IPS-18a (cell line): ENCODE data around the gene ADAMTS7.
"Not testable (repeated sequence)": the region's sequence is repeated elsewhere in the genome, so short reads cannot be mapped to it uniquely, and the experiment has no call there.

ENCODE experiments used
- H3K27ac ChIP-seq: one replicate; pipeline ENCODE4 v1.5.1; 2013; ENCODE audit warnings: low read length
- H3K27me3 ChIP-seq: one replicate; pipeline ENCODE4 v1.6.1; 2013; ENCODE audit warnings: mild to moderate bottlenecking, low read length; ENCODE audit not compliant: control insufficient read depth, insufficient read depth
- H3K36me3 ChIP-seq: one replicate; pipeline ENCODE4 v1.6.1; 2013; ENCODE audit warnings: low read depth, low read length; ENCODE audit not compliant: control insufficient read depth
- H3K4me1 ChIP-seq: one replicate; pipeline ENCODE4 v1.6.1; 2013; ENCODE audit warnings: low read depth, low read length; ENCODE audit not compliant: control insufficient read depth
- H3K4me3 ChIP-seq: one replicate; pipeline ENCODE4 v1.5.1; 2013; ENCODE audit warnings: low read length
- H3K9ac ChIP-seq: one replicate; pipeline ENCODE4 v1.6.1; 2013; ENCODE audit warnings: mild to moderate bottlenecking, low read length, moderate library complexity
- H3K9me3 ChIP-seq: one replicate; pipeline ENCODE4 v1.6.1; 2013; ENCODE audit warnings: low read depth, low read length; ENCODE audit not compliant: control insufficient read depth

The ADAMTS7 gene

DNA sequence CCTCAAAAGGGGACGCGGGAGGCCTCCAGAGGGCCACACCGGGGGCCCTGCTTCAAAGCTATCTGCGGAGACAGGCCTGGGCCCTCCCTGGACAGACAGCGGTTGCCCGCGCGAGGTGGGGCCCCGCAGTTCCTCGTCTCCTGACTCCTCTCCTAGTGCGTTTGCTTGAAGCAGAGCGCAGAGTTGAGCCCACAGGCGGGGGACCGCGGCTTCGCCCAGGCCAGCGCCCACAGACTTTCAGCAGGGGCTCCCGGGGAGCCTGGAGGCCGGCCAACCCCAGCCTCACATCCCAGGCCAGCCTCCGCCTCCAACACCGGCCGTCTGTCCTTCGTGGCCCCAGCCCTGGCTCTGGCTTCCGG lies 540 bp upstream of the ADAMTS7 start:
- Histone ChIP-seq H3K27me3 (peaks cover 16% of the 10 kb centered on the region), H3K4me1 (peaks cover 8% of the 10 kb centered on the region), H3K36me3 (no peaks in the 10 kb centered on the region), H3K4me3 (no peak overlapping the region), H3K27ac (no peak overlapping the region), H3K9me3 (no peaks in the 10 kb centered on the region), H3K9ac (peak overlapping the region; percentile 28)

- H3K27ac ChIP-seq: no peak overlapping the region
- peaks cover 16% of the 10 kb centered on the region for H3K27me3 ChIP-seq
- H3K4me1 ChIP-seq: peaks cover 9% of the 10 kb centered on the region
- no peaks in the 10 kb centered on the region for H3K9me3 ChIP-seq
- H3K9ac ChIP-seq: peak overlapping the region; percentile 67
- peak overlapping the region; percentile 78 for H3K4me3 ChIP-seq
- H3K36me3 ChIP-seq: no peaks in the 10 kb centered on the region
Measured at GRCh38 chr15:78810362-78811123, 721 bp downstream of the ADAMTS7 start.

GRCh38 chr15:78810003-78810361 lies 1.3 kb downstream of the ADAMTS7 start:
- H3K27me3 ChIP-seq: peaks cover 16% of the 10 kb centered on the region
- H3K27ac ChIP-seq: no peak overlapping the region
- H3K4me3 ChIP-seq: peak overlapping the region; percentile 78
- H3K4me1 ChIP-seq: peaks cover 14% of the 10 kb centered on the region
- H3K9me3 ChIP-seq: no peaks in the 10 kb centered on the region
- no peaks in the 10 kb centered on the region for H3K36me3 ChIP-seq
- peak overlapping the region; percentile 67 for H3K9ac ChIP-seq

DNA sequence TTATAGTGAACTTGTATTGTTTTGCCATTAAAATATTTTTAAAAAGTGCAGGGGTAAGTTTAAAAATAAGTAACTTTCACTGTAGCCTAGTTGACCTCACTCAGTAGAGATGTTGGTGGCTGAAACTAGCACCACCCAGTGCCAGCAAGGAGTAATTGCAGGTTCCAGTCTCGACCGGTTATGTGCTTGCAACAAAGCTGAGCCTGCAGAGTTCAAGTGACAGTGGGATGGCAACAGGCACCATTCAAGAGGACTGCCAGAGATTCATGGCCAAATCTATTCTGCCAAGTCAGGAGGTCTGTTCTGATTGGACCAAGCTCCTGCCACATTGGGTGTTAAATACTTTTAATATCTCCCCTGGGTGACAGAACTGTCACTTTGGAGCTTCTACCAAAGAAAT lies 2.7 kb downstream of the ADAMTS7 start:
- peaks cover 16% of the 10 kb centered on the region for H3K27me3 ChIP-seq
- peaks cover 25% of the 10 kb centered on the region for H3K4me1 ChIP-seq
- H3K4me3 ChIP-seq: no peak overlapping the region
- no peaks in the 10 kb centered on the region for H3K9me3 ChIP-seq
- H3K36me3 ChIP-seq: no peaks in the 10 kb centered on the region
- H3K9ac ChIP-seq: no peak overlapping the region
- H3K27ac ChIP-seq: no peak overlapping the region

- Histone ChIP-seq H3K36me3 (no peaks in the 10 kb centered on the region), H3K9me3 (no peaks in the 10 kb centered on the region), H3K4me3 (no peak overlapping the region), H3K4me1 (peaks cover 25% of the 10 kb centered on the region), H3K27me3 (peaks cover 16% of the 10 kb centered on the region), H3K9ac (no peak overlapping the region), H3K27ac (no peak overlapping the region)
Measured at GRCh38 chr15:78807359-78807758, 3.9 kb downstream of the ADAMTS7 start.

GRCh38 chr15:78804391-78804792 lies 6.9 kb downstream of the ADAMTS7 start:
- Histone ChIP-seq H3K9ac (no peak overlapping the region), H3K36me3 (no peaks in the 10 kb centered on the region), H3K27ac (no peak overlapping the region)

DNA sequence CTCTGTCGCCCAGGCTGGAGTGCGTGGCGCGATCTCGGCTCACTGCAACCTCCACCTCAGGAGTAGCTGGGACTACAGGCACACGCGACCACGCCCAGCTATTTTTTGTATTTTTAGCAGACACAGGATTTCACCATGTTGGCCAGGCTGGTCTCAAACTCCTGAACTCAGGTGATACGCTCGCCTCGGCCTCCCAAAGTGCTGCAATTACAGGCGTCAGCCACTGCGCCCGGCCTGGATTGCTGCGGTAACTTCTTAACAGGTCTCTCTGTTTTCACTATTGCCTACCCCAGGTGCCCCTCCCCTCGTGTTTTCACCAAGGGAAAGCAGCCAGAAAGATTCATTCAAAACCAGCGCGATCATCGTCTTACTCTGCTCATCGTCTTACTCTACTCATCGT lies 10.5 kb downstream of the ADAMTS7 start:
- Histone ChIP-seq H3K36me3 (peaks cover 10% of the 10 kb centered on the region), H3K4me3 (no peak overlapping the region), H3K9me3 (no peaks in the 10 kb centered on the region), H3K27ac (no peak overlapping the region), H3K9ac (no peak overlapping the region), H3K27me3 (no peaks in the 10 kb centered on the region), H3K4me1 (peaks cover 17% of the 10 kb centered on the region)

More at GRCh38 chr15:78804391-78804792, 6.9 kb downstream of the ADAMTS7 start:
- peak overlapping the region; percentile 4 for H3K4me3 ChIP-seq
- H3K9me3 ChIP-seq: no peaks in the 10 kb centered on the region
- H3K27me3 ChIP-seq: peaks cover 8% of the 10 kb centered on the region
- H3K4me1 ChIP-seq: peaks cover 22% of the 10 kb centered on the region

DNA sequence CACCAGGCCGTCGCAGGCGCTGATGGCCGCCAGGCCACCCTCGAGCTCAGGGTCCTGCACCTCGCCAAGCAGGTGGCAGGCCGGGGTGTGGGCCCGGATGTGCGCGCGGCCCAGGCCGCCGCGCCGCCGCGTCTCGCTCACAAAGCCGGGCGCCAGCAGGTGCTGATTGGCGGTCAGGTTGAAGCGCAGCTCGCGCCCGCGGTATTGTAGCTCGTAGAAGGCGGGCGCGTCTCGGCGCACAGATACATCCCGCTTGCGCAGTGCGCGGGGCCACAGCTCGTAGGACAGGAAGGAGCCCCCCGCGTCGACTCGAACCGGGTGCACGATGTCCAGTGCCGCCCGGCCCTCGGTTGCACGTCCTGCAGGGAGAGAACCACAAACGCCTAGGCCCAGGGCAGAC lies 11.1 kb downstream of the ADAMTS7 start:
- Histone ChIP-seq H3K9me3 (no peaks in the 10 kb centered on the region), H3K27ac (no peak overlapping the region), H3K27me3 (no peaks in the 10 kb centered on the region), H3K9ac (no peak overlapping the region), H3K36me3 (peaks cover 17% of the 10 kb centered on the region), H3K4me1 (peaks cover 12% of the 10 kb centered on the region), H3K4me3 (no peak overlapping the region)

DNA sequence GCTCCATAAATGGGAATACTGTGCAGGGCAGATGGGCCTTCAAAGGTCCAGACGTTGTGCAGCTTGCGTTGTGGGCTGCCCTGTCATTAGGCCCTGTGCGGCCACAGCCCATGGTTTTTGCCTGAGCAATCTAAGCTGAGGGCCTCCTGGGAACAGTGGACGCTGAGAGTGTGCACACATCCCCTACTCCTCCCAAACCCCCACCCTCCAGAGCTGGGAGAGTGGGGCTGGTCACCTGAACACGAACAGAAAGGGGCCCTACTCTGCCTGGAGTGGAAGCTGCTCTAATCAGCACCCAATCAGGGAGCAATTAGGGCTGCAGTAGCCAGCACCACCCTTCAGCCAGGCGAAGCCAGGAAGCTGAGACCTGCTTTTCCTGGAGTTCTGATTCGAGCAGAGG lies 12.2 kb downstream of the ADAMTS7 start:
- H3K27ac ChIP-seq, H3K9me3 ChIP-seq, H3K4me1 ChIP-seq, H3K9ac ChIP-seq, H3K27me3 ChIP-seq, H3K4me3 ChIP-seq: not testable (repeated sequence)
- H3K36me3 ChIP-seq: peaks cover 20% of the 10 kb centered on the region

DNA sequence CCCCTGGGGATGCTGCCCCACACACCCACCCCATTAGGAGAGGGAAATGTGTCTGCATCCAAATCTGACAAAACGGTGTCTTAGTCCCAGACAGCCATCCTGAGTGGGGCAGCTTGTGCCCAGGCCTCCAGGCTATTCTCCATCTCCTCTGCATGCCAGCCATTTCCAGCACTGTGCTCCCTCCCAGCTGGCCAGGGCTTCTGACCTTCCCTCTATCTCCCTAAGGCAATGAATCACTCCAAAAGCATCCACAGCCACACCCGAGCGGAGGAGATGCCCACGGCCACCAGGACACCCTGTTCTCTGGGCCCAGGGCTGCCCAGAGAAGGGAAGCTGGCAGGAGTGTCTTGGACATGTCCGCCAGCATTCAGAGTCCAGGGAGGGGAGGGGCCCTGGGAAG lies 12.9 kb downstream of the ADAMTS7 start:
- H3K9ac ChIP-seq, H3K27ac ChIP-seq, H3K27me3 ChIP-seq, H3K4me1 ChIP-seq, H3K4me3 ChIP-seq, H3K9me3 ChIP-seq: not testable (repeated sequence)
- peaks cover 23% of the 10 kb centered on the region for H3K36me3 ChIP-seq

DNA sequence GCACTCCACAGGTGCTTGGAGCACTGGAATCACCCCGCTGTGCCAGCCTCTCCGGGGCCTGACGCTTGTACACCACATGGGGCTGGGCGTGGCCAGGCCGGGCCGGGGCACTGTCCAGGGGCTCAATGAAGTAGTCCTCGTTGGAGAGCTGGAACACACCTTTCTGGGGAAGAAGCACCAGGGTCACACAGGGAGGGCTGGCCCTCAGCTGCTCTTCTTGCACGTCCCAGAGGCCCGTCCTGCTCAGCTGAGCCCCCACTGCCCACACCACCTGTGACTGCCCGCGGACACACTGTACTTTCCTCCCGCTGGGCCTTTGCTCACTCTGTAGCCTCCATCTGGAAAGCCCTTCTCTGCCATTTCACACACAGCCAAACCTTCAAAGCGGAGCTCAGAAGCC lies 13.3 kb downstream of the ADAMTS7 start:
- no peaks in the 10 kb centered on the region for H3K9me3 ChIP-seq
- no peak overlapping the region for H3K4me3 ChIP-seq
- no peaks in the 10 kb centered on the region for H3K27me3 ChIP-seq
- H3K9ac ChIP-seq: no peak overlapping the region
- no peak overlapping the region for H3K27ac ChIP-seq
- H3K36me3 ChIP-seq: peaks cover 23% of the 10 kb centered on the region
- H3K4me1 ChIP-seq: no peaks in the 10 kb centered on the region

DNA sequence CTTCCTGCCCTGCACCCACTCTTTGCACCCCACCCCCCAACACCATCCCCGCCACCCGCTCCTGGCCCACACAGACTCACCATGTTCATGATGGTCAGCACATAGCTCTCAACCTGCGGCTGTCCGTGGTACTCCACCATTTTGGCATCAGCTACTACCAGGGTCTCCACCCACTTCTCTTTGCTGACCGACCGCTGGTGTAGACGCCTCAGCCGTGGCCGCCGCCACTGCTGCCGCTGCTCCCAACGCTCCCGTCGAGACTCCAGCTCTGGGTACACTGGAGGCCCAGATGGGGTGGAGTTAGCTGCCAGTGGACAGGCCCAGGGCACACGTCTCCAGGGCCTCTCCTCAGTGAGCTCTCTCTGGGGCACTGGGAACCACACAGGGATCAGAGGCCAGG lies 14.8 kb downstream of the ADAMTS7 start:
- H3K4me3 ChIP-seq: no peak overlapping the region
- H3K9ac ChIP-seq: no peak overlapping the region
- H3K27me3 ChIP-seq: no peaks in the 10 kb centered on the region
- peaks cover 25% of the 10 kb centered on the region for H3K36me3 ChIP-seq
- H3K4me1 ChIP-seq: no peaks in the 10 kb centered on the region
- H3K9me3 ChIP-seq: no peaks in the 10 kb centered on the region
- no peak overlapping the region for H3K27ac ChIP-seq
